HPDE6-E6E7 (cell line): ENCODE measurements around the gene MAPKAPK3.
"Not testable (repeated sequence)": the region's sequence is repeated elsewhere in the genome, so short reads cannot be mapped to it uniquely, and the experiment has no call there.

Source experiments
- DNase-seq: peaks from one replicate; pipeline ENCODE4 v3.0.0; 2011; ENCODE audit warnings: missing footprints; ENCODE audit errors: extremely low spot score

MAPKAPK3 gene

DNA sequence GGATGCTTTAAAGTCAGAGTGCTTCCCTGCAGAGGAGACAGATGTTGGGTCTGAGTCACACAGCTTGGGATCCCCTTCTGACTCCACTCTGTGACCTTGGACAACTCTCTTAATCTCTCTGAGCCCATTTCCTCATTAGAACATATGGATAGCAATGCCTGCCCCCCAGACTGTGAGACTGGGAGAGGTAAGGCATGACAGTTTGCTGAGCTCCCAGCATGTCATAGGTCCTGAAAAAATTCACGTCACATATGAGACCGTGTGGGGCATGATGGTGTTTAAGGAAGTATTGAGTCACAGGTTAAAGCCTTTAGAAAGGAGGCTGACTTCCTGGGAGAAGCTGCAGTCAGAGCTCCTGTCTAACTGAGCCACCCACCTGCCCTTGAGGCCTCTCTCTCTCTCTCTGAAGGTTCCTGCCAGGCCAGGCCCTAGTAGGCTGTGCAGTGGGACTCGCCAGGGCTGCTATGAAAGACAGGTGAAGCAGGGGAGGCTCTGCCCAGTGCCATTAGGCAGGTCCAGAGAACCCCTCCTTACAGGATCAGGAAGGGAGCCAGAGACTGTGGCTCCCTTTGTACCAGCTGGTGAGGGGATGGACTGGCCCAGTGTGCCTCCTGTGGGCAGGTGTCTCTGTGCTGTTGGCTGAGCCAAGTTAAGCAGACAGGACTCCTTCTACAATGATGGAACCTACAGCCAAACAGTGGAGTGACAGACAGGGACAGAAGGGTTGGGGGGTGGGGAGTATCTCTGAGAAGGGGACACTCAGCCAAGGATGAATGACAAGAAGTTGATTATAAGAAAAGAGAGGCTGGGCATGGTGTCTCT is 38.3 kb downstream of the MAPKAPK3 start:
- no peak for DNase-seq

DNA sequence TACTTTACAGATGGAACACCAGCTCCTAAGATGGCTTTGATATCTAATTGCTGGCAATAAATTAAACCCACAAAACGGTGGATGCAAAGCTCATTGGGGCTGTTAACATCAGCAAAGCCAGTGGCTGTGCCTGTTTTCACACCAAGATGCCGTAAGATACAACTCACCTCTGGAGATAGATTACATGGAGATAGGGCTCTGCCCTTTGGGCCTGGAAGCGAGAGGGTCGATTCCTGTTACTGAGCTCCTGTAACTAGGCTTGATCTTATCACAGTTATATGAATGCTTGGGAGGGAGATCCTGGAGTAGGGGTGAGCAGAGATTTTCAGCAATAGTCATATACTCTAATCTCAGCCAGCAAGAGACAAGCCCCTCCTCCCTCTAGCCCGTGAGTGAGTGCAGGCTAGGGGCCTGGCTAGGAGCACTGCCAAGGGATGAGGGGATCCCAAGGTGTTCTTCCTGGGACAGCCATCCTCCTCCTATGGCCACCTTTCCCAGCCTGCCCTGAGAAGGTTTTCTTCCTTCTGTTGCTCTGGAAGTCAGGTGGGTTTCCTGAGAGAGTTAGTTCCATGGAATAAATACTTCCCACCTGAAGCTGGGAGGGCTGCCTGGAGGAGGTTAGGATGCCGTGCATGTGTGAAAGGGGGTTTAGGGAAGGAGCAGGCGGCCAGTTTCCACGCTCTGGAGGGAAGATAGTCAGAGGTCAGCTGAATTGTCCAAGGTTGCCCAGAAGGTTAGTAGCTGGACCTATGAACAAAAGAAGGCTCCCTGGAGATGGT is 39.7 kb downstream of the MAPKAPK3 start:
- DNase-seq: no peak

DNA sequence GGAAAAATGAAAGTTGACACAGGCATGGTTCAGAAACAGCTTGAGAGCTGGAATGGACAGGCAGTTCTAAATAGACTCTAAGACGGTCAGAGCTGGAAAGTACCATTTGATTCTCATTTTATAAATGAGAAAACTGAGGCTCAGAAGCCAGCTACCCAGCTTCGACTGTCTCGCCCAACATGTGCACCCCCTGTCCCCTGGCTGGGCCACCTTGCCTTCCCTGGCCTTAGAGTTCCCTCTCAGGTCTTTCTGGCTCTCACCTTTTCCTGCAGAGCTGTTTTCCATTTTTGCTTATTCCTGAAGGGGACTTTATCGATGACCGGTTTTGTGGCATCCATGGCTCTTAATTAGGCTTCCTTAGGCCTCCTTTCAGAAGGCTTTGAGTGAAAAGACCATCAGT is 40.5 kb downstream of the MAPKAPK3 start:
- no peak for DNase-seq

DNA sequence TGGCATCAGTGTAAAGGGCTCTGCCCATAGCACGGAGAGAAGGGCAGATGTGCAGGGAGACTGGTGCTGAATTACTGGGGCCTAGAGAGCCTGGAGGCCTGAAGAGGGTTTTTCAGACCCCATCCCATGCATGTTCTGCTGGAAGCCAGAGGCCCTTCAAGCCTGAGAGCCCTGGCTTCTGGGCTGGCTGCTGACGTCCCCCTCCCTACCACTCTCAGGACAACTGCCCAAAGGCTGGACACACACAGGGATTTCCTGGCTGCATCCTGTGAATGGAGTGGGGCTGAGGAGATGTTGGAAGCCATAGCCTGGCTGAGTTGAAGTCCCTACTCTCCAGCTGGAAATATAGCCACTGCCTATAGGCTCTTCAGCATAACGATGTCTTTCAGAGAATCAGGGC is 40.9 kb downstream of the MAPKAPK3 start:
- no peak for DNase-seq

DNA sequence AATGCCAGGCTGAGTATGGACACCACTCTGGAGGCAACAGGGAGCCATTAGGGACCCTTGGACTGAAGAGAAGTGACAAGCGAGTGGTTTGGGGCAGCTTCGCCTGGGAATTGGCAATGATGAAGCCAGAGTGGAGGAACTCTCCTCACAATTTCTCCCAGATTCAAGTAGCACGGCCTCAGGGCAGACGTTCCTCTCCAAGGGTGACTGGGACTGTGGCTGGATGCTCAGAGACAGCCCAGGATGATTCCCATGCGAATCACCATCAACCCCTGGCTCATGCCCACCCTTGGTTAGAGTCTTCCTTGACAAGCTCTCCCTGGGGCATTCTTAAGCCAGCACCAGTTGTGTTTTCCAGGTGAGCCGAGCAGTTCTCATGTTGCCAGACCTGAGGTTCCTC is 41.5 kb downstream of the MAPKAPK3 start:
- DNase-seq: no peak

DNA sequence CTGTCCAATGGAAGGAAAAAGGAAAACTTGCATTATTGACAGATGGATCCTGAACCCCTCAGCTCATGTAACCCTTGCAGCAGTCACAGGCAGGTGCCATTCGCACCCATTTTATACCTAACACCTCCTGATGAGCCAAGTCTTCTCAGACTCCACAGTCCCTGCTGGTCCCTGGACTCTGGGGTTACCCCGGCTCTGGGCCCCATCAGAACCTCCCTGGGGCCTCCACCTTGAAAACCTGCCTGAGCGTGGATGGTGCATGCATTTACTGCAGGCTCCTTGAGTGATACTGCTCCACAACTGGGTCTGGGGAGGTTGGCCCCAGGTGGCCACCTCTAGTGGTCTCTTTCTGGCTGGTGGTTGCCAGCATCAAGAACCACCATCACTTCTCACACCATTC is 41.9 kb downstream of the MAPKAPK3 start:
- DNase-seq: no peak

DNA sequence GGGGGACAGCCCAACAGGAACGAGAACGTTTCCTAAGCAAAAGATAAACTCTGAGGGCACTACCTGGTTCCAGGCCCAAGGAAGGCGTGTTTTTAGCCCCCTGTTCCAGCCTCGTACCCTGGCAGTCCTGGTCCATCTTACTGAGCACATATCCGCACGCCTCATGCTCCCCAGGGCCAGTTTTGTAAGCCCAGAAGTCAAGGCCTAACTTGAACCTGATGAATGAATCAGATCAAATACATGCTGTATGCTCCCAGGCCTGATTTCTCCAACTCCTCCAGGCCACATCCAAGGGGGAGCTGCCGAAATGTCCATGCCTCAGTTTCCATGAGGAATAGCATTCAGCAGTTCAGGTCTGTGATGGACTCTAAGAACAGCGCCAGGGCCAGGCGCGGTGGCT is 43.4 kb downstream of the MAPKAPK3 start:
- DNase-seq: no peak

DNA sequence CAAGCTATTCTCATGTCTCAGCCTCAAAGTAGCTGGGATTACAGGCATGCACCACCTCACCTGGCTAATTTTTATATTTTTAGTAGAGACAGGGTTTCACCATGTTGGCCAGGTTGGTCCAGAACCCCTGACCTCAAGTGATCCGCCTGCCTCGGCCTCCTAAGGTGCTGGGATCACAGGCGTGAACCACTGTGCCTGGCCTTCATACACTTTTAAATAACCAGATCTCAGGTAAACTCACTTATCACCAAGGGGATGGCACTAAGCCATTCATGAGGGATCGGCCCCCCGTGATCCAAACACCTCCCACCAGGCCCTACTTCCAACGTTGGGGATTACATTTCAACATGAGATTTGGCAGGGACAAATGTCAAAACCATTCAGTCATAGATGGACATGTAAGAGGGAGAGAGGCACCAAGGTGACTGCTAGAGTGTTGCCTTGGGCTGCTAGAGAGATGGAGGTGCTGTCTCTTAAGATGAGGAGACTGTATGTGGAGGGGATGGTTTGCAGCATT is 44.4 kb downstream of the MAPKAPK3 start:
- DNase-seq: no peak

DNA sequence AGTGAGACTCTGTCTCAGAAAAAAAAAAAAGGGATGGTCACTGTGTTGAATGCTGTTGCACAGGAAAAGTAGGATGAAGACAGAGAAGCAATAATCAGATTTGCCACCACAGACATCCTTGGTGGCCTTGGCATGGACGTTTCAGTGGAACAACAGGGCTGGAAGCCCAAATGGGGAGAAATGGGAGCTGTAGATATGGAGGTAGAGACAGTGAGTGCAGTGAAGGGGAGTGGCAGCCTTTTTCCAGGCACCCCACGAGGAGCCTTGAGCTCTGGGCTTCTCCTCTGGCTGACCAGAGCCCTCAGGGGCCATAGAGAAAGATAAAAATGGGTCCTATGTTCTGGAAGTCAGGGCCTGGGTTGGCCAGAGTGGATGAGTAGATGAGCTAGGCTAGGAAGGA is 45.5 kb downstream of the MAPKAPK3 start:
- DNase-seq: no peak

DNA sequence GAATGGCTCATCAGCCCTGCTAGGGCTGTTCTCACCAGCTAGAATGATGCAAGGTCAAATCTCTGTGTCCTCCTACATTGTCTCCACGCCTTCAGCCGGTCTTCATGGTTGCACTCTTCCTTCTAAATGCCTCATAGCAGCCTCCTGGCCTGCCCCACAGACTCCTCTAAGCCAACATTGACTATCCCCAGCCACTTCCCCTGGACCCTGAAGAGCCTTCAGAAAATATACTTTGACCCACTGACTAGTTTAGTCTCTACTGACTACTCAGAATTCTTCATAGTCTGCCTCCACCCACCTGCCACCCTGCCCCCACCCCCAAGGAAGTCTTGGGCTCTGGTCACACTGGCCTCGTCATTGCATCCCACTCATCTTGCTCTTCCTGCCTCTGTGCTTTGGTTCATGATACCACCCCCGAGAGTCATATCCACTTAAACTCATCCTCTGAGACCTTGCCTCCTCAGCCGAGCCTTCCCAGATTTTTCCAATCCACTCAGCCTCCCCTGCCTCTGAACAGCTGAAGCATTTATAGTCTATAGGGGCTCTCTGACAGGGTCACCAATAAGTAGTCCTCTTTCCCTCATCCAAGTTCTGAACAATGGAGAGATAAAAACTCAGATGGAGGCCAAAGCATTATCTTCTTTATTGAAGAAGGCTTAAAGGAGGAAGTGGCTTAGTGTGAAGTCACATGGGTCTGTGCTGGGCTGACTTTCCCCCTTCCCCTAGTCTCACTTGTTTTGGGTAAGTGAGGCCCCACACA is 48.3 kb downstream of the MAPKAPK3 start:
- DNase-seq: no peak

DNA sequence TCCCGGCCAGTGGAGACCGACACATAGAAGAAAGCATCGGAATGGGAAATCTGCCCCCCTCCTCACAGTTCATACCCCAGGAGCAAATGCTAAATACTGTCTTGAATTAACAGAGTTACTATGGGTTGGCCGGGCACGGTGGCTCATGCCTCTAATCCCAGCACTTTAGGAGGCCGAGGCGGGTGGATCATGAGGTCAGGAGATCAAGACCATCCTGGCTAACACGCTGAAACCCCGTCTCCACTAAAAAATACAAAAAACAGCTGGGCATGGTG is 48.8 kb downstream of the MAPKAPK3 start:
- not testable (repeated sequence) for DNase-seq

DNA sequence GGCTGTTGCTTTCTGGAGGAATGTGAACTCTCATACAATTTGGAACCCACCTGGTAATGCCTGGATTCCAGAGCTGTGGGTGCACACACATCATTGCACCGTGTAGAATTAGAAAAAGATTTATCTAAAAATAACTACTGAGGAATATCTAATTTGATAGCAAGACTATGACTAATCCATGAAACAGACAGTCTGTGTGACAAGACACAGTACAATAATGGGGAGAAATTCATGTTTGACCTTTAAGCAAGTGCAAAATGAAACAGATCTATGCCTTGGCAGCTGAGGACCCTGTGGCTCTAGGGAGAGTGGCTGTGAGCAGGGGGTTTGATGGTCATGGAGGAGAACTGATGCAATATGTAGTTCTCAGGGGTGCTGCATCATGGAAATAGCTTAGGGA is 49.9 kb downstream of the MAPKAPK3 start:
- DNase-seq: no peak

DNA sequence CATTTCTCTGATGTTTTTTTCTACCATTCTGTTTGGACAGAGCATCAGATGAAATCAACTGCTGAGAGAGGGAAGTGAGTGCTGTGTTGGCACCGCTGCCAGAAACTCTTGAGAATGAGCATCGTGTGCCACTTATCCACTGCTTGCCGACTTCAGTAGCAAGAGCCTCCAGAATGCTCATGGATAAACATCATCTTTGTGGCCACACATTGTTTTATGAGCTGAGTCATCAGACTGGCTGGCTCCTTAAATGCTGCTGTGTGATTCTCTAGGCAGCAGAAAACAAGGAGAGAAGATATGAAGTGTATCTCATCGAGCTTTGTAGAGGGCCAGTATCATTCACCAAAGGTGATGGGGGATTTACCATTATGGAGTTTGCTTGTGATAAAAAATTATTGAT is 54.4 kb downstream of the MAPKAPK3 start:
- no peak for DNase-seq

DNA sequence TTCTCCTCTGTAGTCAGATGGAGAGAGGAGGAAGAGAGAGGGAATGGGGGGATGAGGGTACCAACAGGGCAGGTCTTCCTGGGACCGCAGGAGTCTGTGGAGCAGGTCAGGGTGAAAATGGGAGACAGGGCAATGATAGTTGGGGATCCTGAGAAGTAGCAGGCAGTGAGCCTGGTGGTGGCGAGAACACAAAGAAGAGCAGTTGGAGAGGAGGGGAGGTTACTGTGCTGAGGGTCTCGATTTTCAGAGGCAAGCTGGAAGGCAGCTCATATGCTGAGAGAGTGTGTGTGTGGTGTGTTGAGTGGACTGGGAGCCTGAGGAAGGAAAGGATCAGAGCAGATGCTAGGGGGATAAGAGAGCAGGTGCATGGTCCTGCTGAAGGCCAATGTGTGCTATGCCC is 55.7 kb downstream of the MAPKAPK3 start:
- DNase-seq: no peak

DNA sequence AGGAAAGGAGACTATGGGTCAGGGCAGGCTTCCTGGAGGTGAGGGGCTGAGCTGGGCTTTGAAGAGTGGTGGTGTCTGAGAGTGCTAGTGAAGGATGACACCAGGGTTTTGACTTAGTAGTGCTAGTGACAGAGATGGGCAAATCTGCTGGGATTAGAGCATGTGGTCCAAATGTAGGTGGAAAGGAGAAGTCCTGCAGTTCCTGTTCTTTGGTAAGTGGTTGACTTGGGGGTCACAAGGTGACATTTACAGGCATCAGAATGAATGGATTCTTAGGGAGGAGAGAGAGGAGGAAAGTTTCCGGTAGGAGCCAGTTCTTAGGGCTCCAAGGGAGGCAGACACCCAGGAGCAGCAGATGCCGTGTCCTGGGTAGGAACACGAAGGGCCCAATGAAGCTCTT is 57.0 kb downstream of the MAPKAPK3 start:
- DNase-seq: no peak

DNA sequence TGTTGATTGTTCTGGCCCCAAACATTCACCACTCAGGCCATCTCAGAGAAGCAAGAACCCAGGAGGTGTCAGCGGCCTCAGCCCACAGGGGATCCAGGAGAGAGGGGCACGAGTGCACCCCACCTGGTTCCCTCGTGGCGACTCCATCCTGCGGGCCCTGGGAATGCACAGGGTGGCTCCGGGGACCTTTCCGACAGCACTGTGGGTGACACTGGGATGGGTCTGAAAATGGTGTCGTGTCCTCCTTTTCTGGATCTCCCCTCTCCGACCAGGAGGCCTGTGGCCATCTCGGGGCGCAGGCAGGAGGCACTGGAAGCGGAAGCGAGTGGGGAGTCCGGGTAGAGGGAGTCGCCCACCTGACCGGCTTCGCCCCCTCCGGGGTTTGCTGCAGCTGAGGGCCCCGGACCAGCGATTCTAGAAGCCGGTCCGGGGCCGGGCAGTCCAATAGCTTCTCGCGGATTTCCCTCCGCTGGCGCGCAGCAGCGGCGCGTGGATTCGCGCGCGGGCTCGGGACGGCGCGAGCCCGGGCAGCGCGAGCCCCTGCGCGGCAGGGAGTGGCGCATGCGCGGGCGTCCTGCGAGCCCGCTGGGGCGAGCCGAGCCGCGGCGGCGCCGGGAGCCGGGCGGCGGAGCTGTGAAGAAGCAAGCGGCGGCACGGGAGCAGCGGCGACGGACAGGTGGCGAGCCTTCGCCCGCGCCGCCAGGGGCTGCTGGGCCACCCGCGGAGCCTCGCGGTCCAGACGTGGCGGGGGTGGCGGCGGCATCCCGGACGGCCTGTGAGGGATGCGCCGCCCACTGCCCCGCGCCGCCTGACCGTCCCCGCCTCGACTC is 57.6 kb downstream of the MAPKAPK3 start, which contains the start of gene DOCK3:
Gene DOCK3 (plus strand): TSS at position 579 of the 830 bp plus-strand sequence. CDS start 337 bp downstream, outside the sequence.
- DNase-seq: peak; percentile 10

DNA sequence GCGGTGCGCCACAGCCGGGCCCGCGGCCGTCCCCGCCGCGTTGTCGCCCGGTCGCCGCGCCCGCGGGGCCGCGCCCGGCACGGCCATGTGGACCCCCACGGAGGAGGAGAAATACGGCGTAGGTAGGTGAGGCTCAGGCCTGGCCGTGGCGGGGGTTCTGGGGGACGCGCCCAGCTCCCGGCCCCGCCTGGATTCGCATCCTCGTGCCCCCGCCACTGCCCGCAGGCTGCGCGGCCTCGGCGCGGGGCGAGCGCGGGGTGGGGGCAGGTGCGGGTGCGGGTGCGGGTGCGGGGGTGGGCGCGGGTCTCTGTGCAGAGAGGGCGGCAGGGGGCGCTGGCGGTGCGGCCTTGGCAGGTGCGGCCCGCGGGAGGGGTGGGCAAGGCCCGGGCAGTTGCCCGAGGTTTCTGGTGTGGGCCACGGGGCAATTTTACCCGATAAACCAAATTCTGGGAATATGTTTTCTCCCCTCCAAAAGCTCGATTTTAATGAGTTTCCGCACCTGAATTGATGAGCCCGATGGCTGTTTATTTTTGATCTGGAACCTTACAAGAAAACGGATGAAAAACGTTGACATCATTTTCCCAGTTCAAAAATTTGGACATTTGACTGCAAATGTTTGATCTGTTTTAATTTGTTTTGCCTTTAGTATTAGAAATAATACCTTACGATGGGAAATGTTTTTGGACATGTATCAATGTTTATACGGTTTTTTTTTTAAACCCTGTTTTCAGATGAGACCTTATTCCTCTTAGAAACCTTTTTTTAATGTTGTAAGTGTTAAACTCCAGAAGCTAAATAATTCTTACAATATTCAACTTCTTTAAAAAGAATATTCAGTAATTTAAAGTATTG is 58.5 kb downstream of the MAPKAPK3 start:
- DNase-seq: no peak

DNA sequence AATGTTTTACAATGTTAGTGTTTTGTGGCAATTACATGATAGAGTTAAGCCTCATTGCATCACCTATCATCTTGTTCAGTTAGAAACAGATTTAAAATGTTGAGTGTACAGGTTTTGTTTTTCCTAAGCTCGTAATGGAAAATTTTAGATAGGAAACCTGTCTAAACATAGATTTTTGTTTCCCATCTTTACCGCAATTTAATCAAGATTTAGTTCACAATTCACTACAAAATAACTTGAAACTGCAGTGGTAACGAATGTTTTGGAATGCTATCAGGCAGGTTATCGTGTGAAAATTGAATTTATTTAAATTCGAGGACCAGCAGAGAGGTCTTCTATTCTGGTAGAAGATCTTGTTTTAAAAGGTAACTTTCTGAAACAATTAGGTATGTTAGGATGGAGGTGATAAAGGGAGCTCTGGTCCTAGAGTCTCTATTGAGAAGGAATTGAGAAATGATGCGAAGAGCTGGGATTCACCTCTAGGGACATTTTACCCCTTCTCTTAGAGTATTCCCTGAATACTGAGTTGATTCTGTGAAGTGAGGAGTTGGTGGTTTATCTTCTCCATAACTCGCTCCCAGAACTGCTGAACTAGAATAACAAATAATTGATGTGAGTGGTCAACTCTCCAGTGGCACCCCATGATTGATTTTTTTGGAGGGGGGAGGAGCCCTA is 59.2 kb downstream of the MAPKAPK3 start:
- DNase-seq: no peak

DNA sequence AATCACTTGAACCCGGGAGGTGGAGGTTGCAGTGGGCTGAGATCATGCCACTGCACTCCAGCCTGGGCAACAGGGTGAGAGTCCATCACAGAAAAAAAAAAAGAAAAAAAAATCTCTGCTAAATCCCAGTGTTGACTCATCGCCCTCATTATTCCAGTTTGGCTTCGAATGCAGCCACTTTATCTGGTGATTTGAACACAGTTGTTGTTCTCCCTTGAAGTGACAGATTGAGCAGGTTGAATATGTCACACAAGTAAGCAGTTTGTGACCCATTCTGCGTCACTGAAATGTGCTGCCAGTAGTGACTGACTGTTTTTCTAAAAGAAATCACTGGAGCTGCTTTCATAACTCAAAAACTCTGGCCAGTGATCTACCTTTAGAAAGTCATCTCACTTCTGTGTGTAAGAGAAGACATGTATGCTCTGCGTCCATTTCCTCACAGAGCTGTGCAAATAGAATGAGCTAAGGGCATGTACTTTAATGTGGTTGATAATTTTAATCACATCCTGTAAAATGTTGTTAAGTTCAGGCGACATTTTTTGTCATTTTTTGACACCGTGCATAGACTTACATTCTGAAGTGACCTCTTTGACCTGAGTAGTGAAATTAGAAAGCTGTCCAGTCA is 70.3 kb downstream of the MAPKAPK3 start:
- DNase-seq: no peak
